CD4-positive, alpha-beta T cell (primary cell): ENCODE results near the gene REEP5. TPM values are rescaled to one million over a fixed set of nuclear protein-coding genes. Genes with fewer than 3 reads are reported as not detected.
A peak's percentile ranks its signal among the peaks of the same experiment; 100 is the strongest.

Experiments
- ATAC-seq: fragments of 200-7000 bp; cut with Tn5 transposase; one replicate; pipeline ENCODE4 v1.10.0; 2022; ENCODE audit warnings: mild to moderate bottlenecking; ENCODE audit not compliant: poor library complexity
- CTCF ChIA-PET: fragments of 350-600 bp; sonication (Branson Sonifier 250); formaldehyde crosslinking; loops from one replicate; lab custom pipeline; 2021; ENCODE audit warnings: antibody characterized with exemption, inconsistent platforms; lab: Charles Lee
- POLR2A ChIA-PET: fragments of 350-600 bp; sonication (Branson Sonifier 250); formaldehyde crosslinking; loops from one replicate; lab custom pipeline; 2021; ENCODE audit warnings: antibody characterized with exemption, inconsistent platforms; lab: Charles Lee
- DNase-seq, 14 experiments: peaks; one replicate each; pipeline ENCODE4 v3.0.0-alpha.2; 2013 to 2020; ENCODE audit warnings: mixed read lengths in 2 of 14
- H3K27ac ChIP-seq, 2 donors: one replicate each; pipeline versions ENCODE4 v1.5.1 to v1.7.0; 2013; ENCODE audit warnings: low read length in 2 of 2, low read depth in 1 of 2, mild to moderate bottlenecking in 1 of 2
- H3K27me3 ChIP-seq, 2 experiments: 1 replicate in 1 of 2; 2 replicates in 1 of 2; pipeline versions ENCODE4 v1.6.1 to v1.7.0; 2013; ENCODE audit warnings: low read length in 2 of 2, control low read depth in 1 of 2, mild to moderate bottlenecking in 1 of 2, moderate library complexity in 1 of 2; ENCODE audit not compliant: insufficient read depth in 2 of 2, control insufficient read depth in 1 of 2
- H3K36me3 ChIP-seq: one replicate; pipeline ENCODE4 v1.6.1; 2013; ENCODE audit warnings: low read length, control low read depth; ENCODE audit not compliant: insufficient read depth
- H3K4me1 ChIP-seq: one replicate; pipeline ENCODE4 v1.6.1; 2013; ENCODE audit warnings: low read length, control low read depth; ENCODE audit not compliant: insufficient read depth
- H3K4me3 ChIP-seq: one replicate; pipeline ENCODE4 v1.5.1; 2013; ENCODE audit warnings: mild to moderate bottlenecking, low read length, moderate library complexity
- H3K9me3 ChIP-seq, 2 experiments: 1 replicate in 1 of 2; 2 replicates in 1 of 2; pipeline versions ENCODE4 v1.6.1 to v1.7.0; 2013; ENCODE audit warnings: low read length in 2 of 2, mild to moderate bottlenecking in 2 of 2, control low read depth in 1 of 2, moderate library complexity in 1 of 2; ENCODE audit not compliant: control insufficient read depth in 1 of 2, insufficient read depth in 1 of 2
- H3K27ac Mint-ChIP-seq: one replicate; pipeline ENCODE4 v1.8.0; 2020; ENCODE audit warnings: mixed read lengths
- H3K27me3 Mint-ChIP-seq: one replicate; pipeline ENCODE4 v1.8.0; 2021; ENCODE audit warnings: mixed read lengths
- H3K36me3 Mint-ChIP-seq: one replicate; pipeline ENCODE4 v1.8.0; 2021; ENCODE audit warnings: low read depth, mixed read lengths
- H3K4me1 Mint-ChIP-seq: one replicate; pipeline ENCODE4 v1.8.0; 2021; ENCODE audit warnings: low read depth, mixed read lengths
- H3K4me3 Mint-ChIP-seq: one replicate; pipeline ENCODE4 v1.8.0; 2020; ENCODE audit warnings: mild to moderate bottlenecking, mixed read lengths
- H3K9me3 Mint-ChIP-seq: one replicate; pipeline ENCODE4 v1.8.0; 2020; ENCODE audit warnings: mixed read lengths
- intact Hi-C, 2 experiments: fragments of 100-400 bp; cut with DNase I in 1 of 2; cut with micrococcal nuclease in 1 of 2; formaldehyde crosslinking; loops; one replicate each; pipeline versions ENCODE4 v1.15.1 to v1.9.0; 2023 to 2025; cut with DNase I, micrococcal nuclease
- total RNA-seq, 174 experiments: library from RNA in 2 of 174; stranded (reverse) in 2 of 174; gene quantifications; one replicate each; pipeline ENCODE4 v1.2.3 and lab custom pipeline; 2021 to 2026
- TF ChIP-seq, protein P1 (sequence below): fragments of 200-600 bp; IDR thresholded peaks from one replicate; pipeline ENCODE4 v1.8.0; 2022; ENCODE audit warnings: antibody characterized with exemption, mild to moderate bottlenecking

REEP5 gene
- total RNA-seq, 2 experiments from 2014 or later, result 25.3 to 26.6 TPM

DNA sequence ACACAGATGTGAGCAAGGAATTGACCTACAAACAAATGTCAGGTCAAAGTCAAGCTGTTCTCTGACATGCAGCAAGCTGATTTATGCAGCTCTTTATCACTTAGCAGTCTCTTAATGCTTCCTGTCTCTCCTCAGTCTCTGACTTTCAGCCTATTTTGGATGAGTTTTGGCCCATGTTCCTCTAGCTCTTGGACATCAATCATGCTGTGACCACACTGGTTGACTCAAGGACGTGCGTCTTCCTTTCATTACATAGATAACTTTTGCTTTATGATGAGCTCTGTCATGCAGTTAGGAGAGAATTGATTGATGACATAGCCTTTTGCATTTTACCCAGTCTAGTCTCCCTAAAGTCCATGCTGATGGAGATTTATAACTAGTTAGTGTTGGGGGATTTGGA lies 9.4 kb upstream of the REEP5 start:
- no peak overlapping the region for H3K27ac Mint-ChIP-seq
- H3K4me3 Mint-ChIP-seq, result no peak overlapping the region
- peaks cover 51% of the 10 kb centered on the region for H3K4me1 Mint-ChIP-seq
- Histone ChIP-seq H3K27me3 (no peaks in the 10 kb centered on the region), H3K4me3 (no peak overlapping the region), H3K36me3 (no peaks in the 10 kb centered on the region), H3K4me1 (peaks cover 40% of the 10 kb centered on the region), H3K27ac (no peak overlapping the region), H3K9me3 (no peaks in the 10 kb centered on the region)
- no peaks in the 10 kb centered on the region for H3K36me3 Mint-ChIP-seq
- intact Hi-C loops, result no loop called here
- H3K27me3 Mint-ChIP-seq, result no peaks in the 10 kb centered on the region
- no peaks in the 10 kb centered on the region for H3K9me3 Mint-ChIP-seq
- DNase-seq (no peak), ATAC-seq (no peak)
- ChIA-PET POLR2A (interaction anchor here (0.7 kb wide), 1 partner anchor 1701 kb away, joined by 3 read pairs; no protein-coding TSS in a partner anchor), CTCF (interaction anchor here (1.0 kb wide), 1 partner anchor 8 kb away, joined by 3 read pairs; no protein-coding TSS in a partner anchor)
- TF ChIP-seq, protein P1, sequence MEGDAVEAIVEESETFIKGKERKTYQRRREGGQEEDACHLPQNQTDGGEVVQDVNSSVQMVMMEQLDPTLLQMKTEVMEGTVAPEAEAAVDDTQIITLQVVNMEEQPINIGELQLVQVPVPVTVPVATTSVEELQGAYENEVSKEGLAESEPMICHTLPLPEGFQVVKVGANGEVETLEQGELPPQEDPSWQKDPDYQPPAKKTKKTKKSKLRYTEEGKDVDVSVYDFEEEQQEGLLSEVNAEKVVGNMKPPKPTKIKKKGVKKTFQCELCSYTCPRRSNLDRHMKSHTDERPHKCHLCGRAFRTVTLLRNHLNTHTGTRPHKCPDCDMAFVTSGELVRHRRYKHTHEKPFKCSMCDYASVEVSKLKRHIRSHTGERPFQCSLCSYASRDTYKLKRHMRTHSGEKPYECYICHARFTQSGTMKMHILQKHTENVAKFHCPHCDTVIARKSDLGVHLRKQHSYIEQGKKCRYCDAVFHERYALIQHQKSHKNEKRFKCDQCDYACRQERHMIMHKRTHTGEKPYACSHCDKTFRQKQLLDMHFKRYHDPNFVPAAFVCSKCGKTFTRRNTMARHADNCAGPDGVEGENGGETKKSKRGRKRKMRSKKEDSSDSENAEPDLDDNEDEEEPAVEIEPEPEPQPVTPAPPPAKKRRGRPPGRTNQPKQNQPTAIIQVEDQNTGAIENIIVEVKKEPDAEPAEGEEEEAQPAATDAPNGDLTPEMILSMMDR, result no peak

DNA sequence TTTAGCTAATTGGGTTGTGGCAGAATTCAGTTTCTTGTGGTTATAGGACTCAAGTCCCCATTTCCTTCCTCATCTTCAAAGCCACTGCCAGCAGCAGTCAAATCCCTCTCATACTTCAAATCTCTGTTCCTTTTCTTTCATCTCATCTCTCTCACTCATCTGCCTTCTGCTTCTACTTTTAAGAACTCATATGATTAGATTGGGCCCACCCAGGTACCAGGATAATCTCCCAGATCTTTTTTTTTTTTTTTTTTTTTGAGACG lies 8.0 kb upstream of the REEP5 start:
- Histone ChIP-seq H3K27me3 (no peaks in the 10 kb centered on the region), H3K36me3 (no peaks in the 10 kb centered on the region), H3K4me1 (peaks cover 40% of the 10 kb centered on the region), H3K9me3 (no peaks in the 10 kb centered on the region), H3K27ac (peak overlapping the region in 1 of 2 donors; percentile 1), H3K4me3 (no peak overlapping the region)
- Mint-ChIP-seq H3K4me1 (peaks cover 51% of the 10 kb centered on the region), H3K36me3 (no peaks in the 10 kb centered on the region), H3K27me3 (no peaks in the 10 kb centered on the region), H3K9me3 (no peaks in the 10 kb centered on the region), H3K4me3 (peak overlapping the region; percentile 44), H3K27ac (peak overlapping the region; percentile 7)
- ChIA-PET POLR2A (interaction anchor here (0.6 to 2.1 kb wide), 7 partner anchors 8 to 221 kb away, joined by 3 to 13 read pairs (median 6); partner anchors contain the start of genes DCP2, REEP5 and SRP19), CTCF (interaction anchor here (1.4 kb wide), 1 partner anchor 82 kb away, joined by 4 read pairs; no protein-coding TSS in a partner anchor)
- ATAC-seq (peak; percentile 89), DNase-seq (peak in 6 of 14 experiments; percentile 10 to 80 (median 58))
- TF ChIP-seq, protein P1, result no peak
- intact Hi-C loops, result no loop called here

DNA sequence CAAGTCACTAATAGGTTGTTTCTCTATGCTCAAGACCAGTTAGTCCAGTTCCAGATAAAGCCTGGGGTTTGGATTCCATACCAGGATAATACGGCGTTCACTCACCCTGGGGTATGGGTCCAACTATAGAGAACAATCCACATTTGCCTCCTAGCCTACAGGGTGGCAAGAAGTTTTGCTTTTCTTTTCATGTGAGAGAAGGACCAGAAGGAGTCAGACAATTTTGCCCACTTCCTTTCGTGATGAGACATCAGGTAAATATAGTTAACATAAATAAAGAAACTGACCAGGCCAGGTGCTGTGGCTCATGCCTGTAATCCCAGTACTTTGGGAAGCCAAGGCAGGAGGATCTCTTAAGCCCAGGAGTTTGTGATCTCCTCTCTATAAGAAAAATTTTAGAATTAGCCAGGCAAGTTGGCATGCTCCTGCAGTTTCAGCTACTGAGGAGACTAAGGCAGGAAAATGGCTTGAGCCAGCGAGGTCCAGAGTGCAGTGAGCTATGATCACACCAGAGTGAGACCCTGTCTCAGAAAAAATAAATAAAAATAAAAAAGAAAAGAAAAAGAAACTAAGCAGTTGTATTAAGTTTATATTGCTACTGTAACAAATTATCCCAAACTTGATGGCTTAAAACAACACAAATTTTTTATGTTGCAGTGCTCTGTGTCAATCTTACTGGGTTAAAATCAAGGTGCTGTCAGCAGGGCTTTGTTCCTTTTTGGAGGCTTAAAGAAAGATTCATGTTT lies 7.5 kb upstream of the REEP5 start:
- Mint-ChIP-seq H3K4me3 (peak overlapping the region; percentile 44), H3K9me3 (no peaks in the 10 kb centered on the region), H3K27me3 (no peaks in the 10 kb centered on the region), H3K27ac (peak overlapping the region; percentile 7), H3K36me3 (no peaks in the 10 kb centered on the region), H3K4me1 (peaks cover 51% of the 10 kb centered on the region)
- H3K27me3 ChIP-seq, result no peaks in the 10 kb centered on the region
- ATAC-seq (peak; percentile 24), DNase-seq (peak in 2 of 14 experiments; percentile 23 to 51)
- intact Hi-C loops, result no loop called here
- CTCF ChIA-PET, result interaction anchor here (1.4 kb wide), 1 partner anchor 81 kb away, joined by 4 read pairs; no protein-coding TSS in a partner anchor
- TF ChIP-seq, protein P1, result no peak
- H3K27ac ChIP-seq, result peak overlapping the region in 1 of 2 donors; percentile 1
- POLR2A ChIA-PET, result interaction anchor here (0.6 to 2.1 kb wide), 7 partner anchors 8 to 221 kb away, joined by 3 to 13 read pairs (median 6); partner anchors contain the start of genes DCP2, REEP5 and SRP19
- H3K4me1 ChIP-seq, result peaks cover 40% of the 10 kb centered on the region
- no peak overlapping the region for H3K4me3 ChIP-seq
- H3K36me3 ChIP-seq, result no peaks in the 10 kb centered on the region
- no peaks in the 10 kb centered on the region for H3K9me3 ChIP-seq
